Mesothelial cell of epicardium (in vitro differentiated cells): ENCODE results near the gene TMEM191C. TPM values are rescaled to one million over a fixed set of nuclear protein-coding genes. Genes with fewer than 3 reads are reported as not detected.
A peak's percentile ranks its signal among the peaks of the same experiment; 100 is the strongest.
"Not testable (repeated sequence)": the region's sequence is repeated elsewhere in the genome, so short reads cannot be mapped to it uniquely, and the experiment has no call there.

Experiments used
- DNase-seq, 2 experiments: peaks; one replicate each; pipeline ENCODE4 v3.0.0; 2021; ENCODE audit warnings: low spot score in 2 of 2; ENCODE audit not compliant: unreplicated experiment in 2 of 2
- H3K27ac Mint-ChIP-seq: 2 replicates; pipeline ENCODE4 v1.8.0; 2021; ENCODE audit warnings: mixed read lengths
- H3K27me3 Mint-ChIP-seq: 2 replicates; pipeline ENCODE4 v1.8.0; 2021; ENCODE audit warnings: low read depth, mixed read lengths
- H3K36me3 Mint-ChIP-seq: 2 replicates; pipeline ENCODE4 v1.8.0; 2021; ENCODE audit warnings: mixed read lengths
- H3K4me1 Mint-ChIP-seq: 2 replicates; pipeline ENCODE4 v1.8.0; 2021; ENCODE audit warnings: mixed read lengths
- H3K4me3 Mint-ChIP-seq: 2 replicates; pipeline ENCODE4 v1.8.0; 2021; ENCODE audit warnings: mild to moderate bottlenecking, moderate library complexity, mixed read lengths
- H3K9me3 Mint-ChIP-seq: 2 replicates; pipeline ENCODE4 v1.8.0; 2021; ENCODE audit warnings: mixed read lengths
- total RNA-seq: library from RNA; stranded (reverse); gene quantifications from 3 replicates; pipeline ENCODE4 v1.2.1, GENCODE V29; 2021
- TF ChIP-seq, protein P1 (sequence below): fragments of 200-600 bp; sonication (generic); IDR thresholded peaks from one replicate; pipeline ENCODE4 v1.5.0; 2021; ENCODE audit warnings: antibody characterized with exemption; ENCODE audit not compliant: unreplicated experiment

TMEM191C gene
- total RNA-seq, 1 donor from 2014 or later, result 4.2 TPM

DNA sequence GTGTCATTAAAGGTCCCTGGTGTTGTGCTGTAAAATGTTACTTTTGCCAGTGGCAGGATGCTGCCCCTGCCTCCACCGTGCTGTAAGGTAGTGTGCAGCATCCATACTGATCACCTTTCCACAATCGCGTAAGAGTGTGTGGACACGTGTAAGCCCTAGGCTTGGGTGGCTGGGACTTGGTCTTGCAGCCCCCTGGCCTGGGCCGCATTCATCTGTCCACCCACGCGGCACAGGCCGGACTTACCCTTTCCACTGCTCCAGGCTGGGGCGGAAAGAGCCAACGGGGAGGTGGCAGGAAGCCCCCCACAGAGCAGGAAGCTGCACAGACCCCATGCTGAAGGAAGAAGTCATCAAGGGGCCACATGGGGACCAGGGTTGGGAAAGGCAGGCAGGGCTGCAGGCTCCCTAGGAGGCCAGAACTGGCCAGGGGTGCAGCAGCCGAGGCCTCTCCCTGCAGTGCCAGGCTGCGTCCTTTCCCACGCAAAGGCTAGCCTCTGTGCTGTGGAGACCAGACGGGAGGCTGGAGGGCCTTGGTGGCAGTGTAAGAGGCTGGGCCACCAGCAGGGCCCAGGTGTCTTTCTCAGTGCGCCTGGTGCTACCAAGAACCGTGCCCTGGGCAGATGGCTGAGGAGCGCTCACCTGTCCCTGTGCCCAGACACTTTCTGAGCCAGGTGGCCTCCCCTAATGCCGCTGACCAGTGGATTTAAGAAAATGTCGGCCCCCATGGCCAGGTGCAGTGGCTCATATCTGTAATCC, 11.7 kb upstream of the TMEM191C start:
- peaks cover 11% of the 10 kb centered on the region for H3K4me1 Mint-ChIP-seq
- no peaks in the 10 kb centered on the region for H3K9me3 Mint-ChIP-seq
- no peak overlapping the region for H3K27ac Mint-ChIP-seq
- no peak overlapping the region for H3K4me3 Mint-ChIP-seq
- H3K36me3 Mint-ChIP-seq, result peaks cover 4% of the 10 kb centered on the region
- TF ChIP-seq, protein P1, sequence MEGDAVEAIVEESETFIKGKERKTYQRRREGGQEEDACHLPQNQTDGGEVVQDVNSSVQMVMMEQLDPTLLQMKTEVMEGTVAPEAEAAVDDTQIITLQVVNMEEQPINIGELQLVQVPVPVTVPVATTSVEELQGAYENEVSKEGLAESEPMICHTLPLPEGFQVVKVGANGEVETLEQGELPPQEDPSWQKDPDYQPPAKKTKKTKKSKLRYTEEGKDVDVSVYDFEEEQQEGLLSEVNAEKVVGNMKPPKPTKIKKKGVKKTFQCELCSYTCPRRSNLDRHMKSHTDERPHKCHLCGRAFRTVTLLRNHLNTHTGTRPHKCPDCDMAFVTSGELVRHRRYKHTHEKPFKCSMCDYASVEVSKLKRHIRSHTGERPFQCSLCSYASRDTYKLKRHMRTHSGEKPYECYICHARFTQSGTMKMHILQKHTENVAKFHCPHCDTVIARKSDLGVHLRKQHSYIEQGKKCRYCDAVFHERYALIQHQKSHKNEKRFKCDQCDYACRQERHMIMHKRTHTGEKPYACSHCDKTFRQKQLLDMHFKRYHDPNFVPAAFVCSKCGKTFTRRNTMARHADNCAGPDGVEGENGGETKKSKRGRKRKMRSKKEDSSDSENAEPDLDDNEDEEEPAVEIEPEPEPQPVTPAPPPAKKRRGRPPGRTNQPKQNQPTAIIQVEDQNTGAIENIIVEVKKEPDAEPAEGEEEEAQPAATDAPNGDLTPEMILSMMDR, result no peak
- no peaks in the 10 kb centered on the region for H3K27me3 Mint-ChIP-seq
- DNase-seq, result no peak

GRCh38 chr22:21457023-21457787, 10.0 kb upstream of the TMEM191C start:
- Mint-ChIP-seq H3K4me1 (no peaks in the 10 kb centered on the region), H3K36me3 (peaks cover 4% of the 10 kb centered on the region), H3K4me3 (no peak overlapping the region), H3K9me3 (no peaks in the 10 kb centered on the region), H3K27ac (peak overlapping the region; percentile 52), H3K27me3 (no peaks in the 10 kb centered on the region)
- TF ChIP-seq, protein P1, result no peak
- DNase-seq, result no peak

DNA sequence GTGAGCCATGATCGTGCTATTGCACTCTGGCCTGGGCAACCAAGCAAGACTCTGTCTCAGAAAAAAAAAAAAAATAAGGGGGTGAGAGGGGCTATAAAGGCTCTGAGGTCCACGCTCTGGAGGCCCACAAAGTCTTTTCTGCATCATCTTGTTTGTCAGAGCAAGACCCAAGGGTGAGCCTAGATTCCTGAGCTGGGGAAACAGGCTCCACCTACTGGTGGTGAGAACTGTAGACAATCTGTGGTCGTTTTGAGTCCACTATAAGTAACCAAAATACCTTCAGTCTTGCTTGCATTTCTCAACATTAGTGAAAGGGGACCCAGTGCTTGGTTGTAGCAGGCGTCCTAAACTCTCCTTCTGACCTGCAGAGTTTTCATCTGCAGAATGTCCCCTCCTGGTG, 4.5 kb upstream of the TMEM191C start:
- DNase-seq, H3K36me3 Mint-ChIP-seq, H3K27ac Mint-ChIP-seq, H3K4me3 Mint-ChIP-seq, H3K27me3 Mint-ChIP-seq, H3K9me3 Mint-ChIP-seq, H3K4me1 Mint-ChIP-seq: not testable (repeated sequence)

GRCh38 chr22:21468194-21469096, 1.3 kb downstream of the TMEM191C start:
- peak overlapping the region; percentile 95 for H3K27ac Mint-ChIP-seq
- H3K4me1 Mint-ChIP-seq, H3K27me3 Mint-ChIP-seq, H3K36me3 Mint-ChIP-seq, H3K9me3 Mint-ChIP-seq: not testable (repeated sequence)
- H3K4me3 Mint-ChIP-seq, result peak overlapping the region; percentile 79
- peak; percentile 59 to 84 for DNase-seq

DNA sequence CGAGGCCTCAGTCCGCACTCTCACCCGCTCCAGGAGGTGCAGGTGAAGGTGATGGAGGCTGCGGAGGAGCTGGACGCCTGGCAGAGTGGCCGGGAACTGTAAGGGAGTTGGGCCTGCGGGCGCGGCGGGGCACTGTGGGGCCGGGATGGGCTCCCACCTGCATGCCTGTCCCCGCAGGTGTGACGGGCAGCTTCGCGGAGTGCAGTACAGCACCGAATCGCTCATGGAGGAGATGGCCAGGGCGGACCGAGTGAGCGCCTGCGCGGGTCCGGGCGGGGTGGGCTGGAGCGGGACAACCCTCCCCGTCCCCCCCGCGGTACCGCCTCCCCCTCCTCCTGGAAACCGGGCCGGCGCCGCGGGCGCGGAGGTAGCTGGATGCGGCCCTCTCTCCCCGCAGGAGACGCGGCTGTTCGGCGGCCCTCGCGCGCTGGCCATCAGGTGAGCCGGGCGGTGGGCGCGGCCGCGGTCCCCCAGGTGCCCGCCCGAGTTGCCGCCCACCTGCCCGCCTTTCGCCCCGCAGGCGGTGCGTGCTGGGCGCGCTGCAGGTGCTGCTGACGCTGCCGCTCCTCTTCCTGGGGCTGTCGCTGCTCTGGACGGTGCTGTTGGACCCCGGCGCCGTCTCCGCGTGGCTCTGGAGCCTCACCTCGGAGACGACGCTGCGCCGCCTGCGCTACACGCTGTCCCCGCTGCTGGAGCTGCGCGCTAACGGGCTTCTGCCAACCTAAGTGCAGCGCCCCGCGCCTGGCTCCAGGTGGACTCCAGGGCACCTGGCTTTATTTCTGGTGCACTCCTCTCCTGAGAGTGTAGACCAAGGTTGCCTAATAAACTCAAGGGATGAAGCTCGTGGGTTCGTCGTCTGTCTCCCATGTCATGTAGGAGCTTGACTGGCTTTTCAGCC, 2.2 kb downstream of the TMEM191C start:
- H3K4me3 Mint-ChIP-seq, H3K27me3 Mint-ChIP-seq: not testable (repeated sequence)

DNA sequence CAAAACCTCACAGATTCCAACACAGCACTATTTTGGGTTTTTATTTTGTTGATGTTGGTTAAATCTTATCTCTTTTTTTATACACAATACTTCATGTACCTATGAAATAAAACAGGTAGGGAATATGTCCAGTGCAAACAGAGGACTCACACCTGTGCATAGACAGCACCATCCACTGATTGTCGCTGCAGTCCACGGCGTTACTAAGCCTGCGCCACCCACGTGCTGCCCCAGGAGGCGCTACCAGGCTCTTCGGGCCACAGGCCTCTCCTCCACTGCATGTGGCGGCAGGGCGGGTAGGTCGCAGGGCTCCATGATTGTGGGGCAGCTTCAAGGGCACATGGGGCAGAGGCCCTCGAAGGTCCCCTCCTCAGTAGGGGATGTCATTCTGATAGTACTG, 5.8 kb downstream of the TMEM191C start:
- not testable (repeated sequence) for H3K4me1 Mint-ChIP-seq, H3K27me3 Mint-ChIP-seq, H3K4me3 Mint-ChIP-seq, DNase-seq, H3K36me3 Mint-ChIP-seq, H3K27ac Mint-ChIP-seq, H3K9me3 Mint-ChIP-seq

More for the DNA sequence above, 2.2 kb downstream of the TMEM191C start:
- H3K4me1 Mint-ChIP-seq, H3K36me3 Mint-ChIP-seq, H3K9me3 Mint-ChIP-seq, H3K27ac Mint-ChIP-seq, DNase-seq: not testable (repeated sequence)

DNA sequence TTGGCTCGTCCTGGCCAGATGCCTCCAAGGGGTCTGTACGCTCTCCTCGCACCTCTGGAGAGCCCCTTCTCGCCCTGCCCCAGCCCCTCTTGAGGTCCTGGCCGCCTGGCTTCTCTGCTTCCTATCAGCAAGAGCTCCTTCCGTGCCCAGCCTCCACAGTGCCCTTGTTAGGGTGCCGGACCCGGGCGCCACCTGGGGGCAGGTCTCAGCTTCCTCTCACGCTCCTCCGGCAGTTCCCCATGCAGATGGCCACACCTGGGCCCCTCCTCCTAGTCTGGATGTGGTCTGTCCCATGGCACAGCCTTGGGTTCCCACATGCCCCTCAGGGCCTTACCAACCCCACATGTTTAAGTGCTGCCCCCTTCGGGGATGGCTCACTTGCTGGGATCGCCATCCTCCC, 6.5 kb downstream of the TMEM191C start:
- not testable (repeated sequence) for H3K27ac Mint-ChIP-seq, H3K9me3 Mint-ChIP-seq, H3K27me3 Mint-ChIP-seq, DNase-seq, H3K4me1 Mint-ChIP-seq, H3K36me3 Mint-ChIP-seq, H3K4me3 Mint-ChIP-seq

- not testable (repeated sequence) for DNase-seq, H3K36me3 Mint-ChIP-seq, H3K4me1 Mint-ChIP-seq, H3K27me3 Mint-ChIP-seq, H3K9me3 Mint-ChIP-seq, H3K27ac Mint-ChIP-seq, H3K4me3 Mint-ChIP-seq
Measured at GRCh38 chr22:21484039-21484438, 16.9 kb downstream of the TMEM191C start.

GRCh38 chr22:21487723-21488122, 20.5 kb downstream of the TMEM191C start:
- not testable (repeated sequence) for H3K9me3 Mint-ChIP-seq, H3K27me3 Mint-ChIP-seq, H3K4me1 Mint-ChIP-seq, H3K4me3 Mint-ChIP-seq, DNase-seq, H3K36me3 Mint-ChIP-seq, H3K27ac Mint-ChIP-seq

GRCh38 chr22:21489149-21489680, 22.0 kb downstream of the TMEM191C start:
- H3K27me3 Mint-ChIP-seq, H3K4me1 Mint-ChIP-seq, H3K9me3 Mint-ChIP-seq, H3K4me3 Mint-ChIP-seq, DNase-seq, H3K27ac Mint-ChIP-seq, H3K36me3 Mint-ChIP-seq: not testable (repeated sequence)
